Heart left ventricle (tissue), 13 donors: ENCODE results near the gene FER.

Experiments
- POLR2A ChIP-seq, 2 donors: fragments of 450-650 bp; IDR thresholded peaks; one replicate each; pipeline ENCODE4 v1.6.1; 2017; ENCODE audit warnings: antibody characterized with exemption in 2 of 2, mild to moderate bottlenecking in 2 of 2, moderate library complexity in 2 of 2
- TF ChIP-seq, protein P1 (sequence below), 12 donors: fragments of 200-600 bp; sonication (generic) in 4 of 12; IDR thresholded peaks; one replicate each; pipeline versions ENCODE4 v1.5.0 to v1.8.0; 2018 to 2022; ENCODE audit warnings: antibody characterized with exemption in 12 of 12, mild to moderate bottlenecking in 5 of 12
- donor health status: ischemic (EF 13 %, LVEDD 7.1; RV severe dilation, severe dysfunction).
- donor health status: DM: no; HTN: yes; CAD: no.
- donor health status: DM: no; HTN: no; CAD: no.
- donor health status: ischemic (EF 25% LVEDD 6.9; RV normal size, moderate dysfunction).
- donor health status: ischemic (EF 25% LVEDD 5.7; RV mildly dilated, moderate dysfunction).
- donor health status: ischemic (EF 35%, LVEDD 5.7; RV mildly dilated, moderate dysfunction).
- donor health status: nonischemic (EF 11% LVEDD 7.7; RV severe dilation, severe dysfunction).
- donor health status: DM: yes; HTN: yes; CAD: no.
- donor health status: PGD.
- donor health status: ischemic (EF 29% LVEDD 5.4; RV normal size, mild dysfunction).
- donor health status: nonischemic (EF 23%, LVEDD 6.1; RV moderate dilation, normal function).

DNA sequence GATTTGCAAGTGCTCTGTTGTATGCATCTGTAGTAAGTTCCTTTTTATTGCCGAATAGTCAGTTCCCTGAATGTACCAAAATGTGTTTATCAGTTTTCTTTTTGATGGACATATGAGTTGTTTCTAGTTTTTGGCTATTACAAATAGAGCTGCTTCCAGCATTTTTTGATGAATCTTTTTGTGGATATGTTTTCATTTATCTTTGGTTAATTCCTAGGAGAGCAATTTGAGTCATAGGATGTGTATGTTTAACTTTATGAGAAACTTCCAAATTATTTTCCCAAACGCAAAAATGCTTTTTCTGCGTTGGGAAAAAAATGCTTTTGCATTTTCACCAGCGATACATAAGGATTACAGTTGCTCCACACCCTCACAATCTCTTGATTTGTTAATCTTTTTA, 287.7 kb downstream of the FER start:
- TF ChIP-seq, protein P1, sequence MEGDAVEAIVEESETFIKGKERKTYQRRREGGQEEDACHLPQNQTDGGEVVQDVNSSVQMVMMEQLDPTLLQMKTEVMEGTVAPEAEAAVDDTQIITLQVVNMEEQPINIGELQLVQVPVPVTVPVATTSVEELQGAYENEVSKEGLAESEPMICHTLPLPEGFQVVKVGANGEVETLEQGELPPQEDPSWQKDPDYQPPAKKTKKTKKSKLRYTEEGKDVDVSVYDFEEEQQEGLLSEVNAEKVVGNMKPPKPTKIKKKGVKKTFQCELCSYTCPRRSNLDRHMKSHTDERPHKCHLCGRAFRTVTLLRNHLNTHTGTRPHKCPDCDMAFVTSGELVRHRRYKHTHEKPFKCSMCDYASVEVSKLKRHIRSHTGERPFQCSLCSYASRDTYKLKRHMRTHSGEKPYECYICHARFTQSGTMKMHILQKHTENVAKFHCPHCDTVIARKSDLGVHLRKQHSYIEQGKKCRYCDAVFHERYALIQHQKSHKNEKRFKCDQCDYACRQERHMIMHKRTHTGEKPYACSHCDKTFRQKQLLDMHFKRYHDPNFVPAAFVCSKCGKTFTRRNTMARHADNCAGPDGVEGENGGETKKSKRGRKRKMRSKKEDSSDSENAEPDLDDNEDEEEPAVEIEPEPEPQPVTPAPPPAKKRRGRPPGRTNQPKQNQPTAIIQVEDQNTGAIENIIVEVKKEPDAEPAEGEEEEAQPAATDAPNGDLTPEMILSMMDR (IDR thresholded peaks at IDR 0.05) = no peak
- no peak for TF ChIP-seq POLR2A (IDR thresholded peaks at IDR 0.05)
